Skeletal muscle tissue (tissue), 4 donors: Measurements from ENCODE around the gene TOP3B. TPM values are rescaled to one million over a fixed set of nuclear protein-coding genes. Genes with fewer than 3 reads are reported as not detected.

Source experiments
- H3K27ac ChIP-seq: one replicate; pipeline ENCODE4 v1.7.0; 2013; ENCODE audit warnings: mild to moderate bottlenecking, low read depth, low read length, inconsistent platforms
- H3K27me3 ChIP-seq, 3 donors: one replicate each; pipeline ENCODE4 v1.7.0; 2013; ENCODE audit warnings: low read length in 3 of 3; ENCODE audit not compliant: control insufficient read depth in 3 of 3, insufficient read depth in 3 of 3
- H3K36me3 ChIP-seq, 3 donors: one replicate each; pipeline ENCODE4 v1.7.0; 2013; ENCODE audit warnings: low read length in 3 of 3; ENCODE audit not compliant: control insufficient read depth in 3 of 3, insufficient read depth in 3 of 3
- H3K4me1 ChIP-seq, 3 donors: one replicate each; pipeline ENCODE4 v1.7.0; 2013; ENCODE audit warnings: low read length in 3 of 3, mild to moderate bottlenecking in 3 of 3; ENCODE audit not compliant: control insufficient read depth in 3 of 3, insufficient read depth in 3 of 3
- H3K4me3 ChIP-seq, 3 donors: one replicate each; pipeline ENCODE4 v1.7.0; 2013; ENCODE audit warnings: low read length in 3 of 3
- H3K9ac ChIP-seq, 3 donors: one replicate each; pipeline ENCODE4 v1.7.0; 2013; ENCODE audit warnings: low read length in 3 of 3, mild to moderate bottlenecking in 3 of 3, moderate library complexity in 2 of 3, low read depth in 1 of 3
- H3K9me3 ChIP-seq, 3 donors: one replicate each; pipeline ENCODE4 v1.7.0; 2013; ENCODE audit warnings: low read length in 3 of 3; ENCODE audit not compliant: control insufficient read depth in 3 of 3
- total RNA-seq: library from RNA; depleted of rRNA; stranded (reverse); fragments of >200 nt; gene quantifications from one replicate; pipeline ENCODE4 v1.2.3, GENCODE V29; 2014
- donor health status: Osteomylitis.

The TOP3B gene
- total RNA-seq, 1 donor from 2014 or later, result 14.1 TPM

GRCh38 chr22:21963790-21964211, 18.8 kb downstream of the TOP3B start:
- peaks cover 73 to 81% (median 79%) of the 10 kb centered on the region in 3 donors for H3K36me3 ChIP-seq
- H3K9me3 ChIP-seq, result no peaks in the 10 kb centered on the region
- H3K9ac ChIP-seq, result no peak overlapping the region
- H3K4me3 ChIP-seq, result no peak overlapping the region
- H3K4me1 ChIP-seq, result peaks cover 5 to 35% (median 34%) of the 10 kb centered on the region in 3 donors
- no peaks in the 10 kb centered on the region for H3K27me3 ChIP-seq
- H3K27ac ChIP-seq, result no peak overlapping the region

GRCh38 chr22:21963286-21963685, 19.3 kb downstream of the TOP3B start:
- H3K27ac ChIP-seq, result no peak overlapping the region
- no peaks in the 10 kb centered on the region for H3K27me3 ChIP-seq
- H3K4me1 ChIP-seq, result peaks cover 5 to 40% (median 39%) of the 10 kb centered on the region in 3 donors
- peaks cover 75 to 78% (median 76%) of the 10 kb centered on the region in 3 donors for H3K36me3 ChIP-seq
- H3K9ac ChIP-seq, result no peak overlapping the region
- H3K4me3 ChIP-seq, result no peak overlapping the region
- no peaks in the 10 kb centered on the region for H3K9me3 ChIP-seq

GRCh38 chr22:21962655-21962949, 20.0 kb downstream of the TOP3B start:
- Histone ChIP-seq H3K27ac (no peak overlapping the region), H3K9ac (no peak overlapping the region), H3K9me3 (no peaks in the 10 kb centered on the region), H3K4me3 (no peak overlapping the region), H3K27me3 (no peaks in the 10 kb centered on the region), H3K36me3 (peaks cover 70 to 71% (median 70%) of the 10 kb centered on the region in 3 donors), H3K4me1 (peaks cover 5 to 42% (median 40%) of the 10 kb centered on the region in 3 donors)

- Histone ChIP-seq H3K27ac (peak overlapping the region; percentile 47), H3K36me3 (peaks cover 64 to 66% (median 65%) of the 10 kb centered on the region in 3 donors)
Observed at GRCh38 chr22:21961886-21962654, 20.5 kb downstream of the TOP3B start.

GRCh38 chr22:21961127-21961867, 21.3 kb downstream of the TOP3B start:
- Histone ChIP-seq H3K4me3 (no peak overlapping the region), H3K9me3 (no peaks in the 10 kb centered on the region), H3K27me3 (no peaks in the 10 kb centered on the region), H3K9ac (peak overlapping the region in 1 of 3 donors; percentile 60), H3K4me1 (peaks cover 5 to 36% (median 29%) of the 10 kb centered on the region in 3 donors), H3K36me3 (peaks cover 57 to 58% (median 58%) of the 10 kb centered on the region in 3 donors), H3K27ac (peak overlapping the region; percentile 47)

More at GRCh38 chr22:21961886-21962654, 20.5 kb downstream of the TOP3B start:
- no peak overlapping the region for H3K4me3 ChIP-seq
- H3K4me1 ChIP-seq, result peaks cover 5 to 42% (median 36%) of the 10 kb centered on the region in 3 donors
- H3K9ac ChIP-seq, result peak overlapping the region in 1 of 3 donors; percentile 60
- no peaks in the 10 kb centered on the region for H3K27me3 ChIP-seq
- H3K9me3 ChIP-seq, result no peaks in the 10 kb centered on the region

GRCh38 chr22:21960200-21961126, 22.1 kb downstream of the TOP3B start:
- Histone ChIP-seq H3K4me3 (no peak overlapping the region), H3K27me3 (no peaks in the 10 kb centered on the region), H3K4me1 (peaks cover 5 to 36% (median 29%) of the 10 kb centered on the region in 3 donors), H3K9ac (peak overlapping the region in 1 of 3 donors; percentile 33), H3K27ac (no peak overlapping the region), H3K36me3 (peaks cover 50 to 57% (median 55%) of the 10 kb centered on the region in 3 donors), H3K9me3 (no peaks in the 10 kb centered on the region)

GRCh38 chr22:21959274-21960074, 23.1 kb downstream of the TOP3B start:
- H3K4me1 ChIP-seq, result peaks cover 5 to 36% (median 29%) of the 10 kb centered on the region in 3 donors
- no peak overlapping the region for H3K4me3 ChIP-seq
- no peaks in the 10 kb centered on the region for H3K27me3 ChIP-seq
- H3K9ac ChIP-seq, result peak overlapping the region in 2 of 3 donors; percentile 23 to 25
- H3K27ac ChIP-seq, result no peak overlapping the region
- peaks cover 42 to 49% (median 47%) of the 10 kb centered on the region in 3 donors for H3K36me3 ChIP-seq
- H3K9me3 ChIP-seq, result no peaks in the 10 kb centered on the region

GRCh38 chr22:21958360-21959273, 24.0 kb downstream of the TOP3B start:
- Histone ChIP-seq H3K9ac (peak overlapping the region in 1 of 3 donors; percentile 23), H3K36me3 (peaks cover 34 to 40% (median 40%) of the 10 kb centered on the region in 3 donors), H3K9me3 (no peaks in the 10 kb centered on the region), H3K4me1 (peaks cover 5 to 36% (median 29%) of the 10 kb centered on the region in 3 donors), H3K27me3 (no peaks in the 10 kb centered on the region), H3K27ac (no peak overlapping the region), H3K4me3 (no peak overlapping the region)
